Uterus (tissue), 2 donors: Measurements from ENCODE around the gene GALNT14.

ENCODE experiments used
- POLR2A ChIP-seq, 2 donors: fragments of 450-650 bp; IDR thresholded peaks; one replicate each; pipeline ENCODE4 v1.6.1; 2016; ENCODE audit warnings: antibody characterized with exemption in 2 of 2, mild to moderate bottlenecking in 1 of 2, moderate library complexity in 1 of 2
- TF ChIP-seq, protein P1 (sequence below), 4 experiments: fragments of 200-600 bp in 2 of 4; fragments of 450-650 bp in 2 of 4; sonication (generic) in 2 of 4; IDR thresholded peaks; one replicate each; pipeline ENCODE4 v1.5.1; 2016 to 2019; ENCODE audit warnings: antibody characterized with exemption in 4 of 4, mild to moderate bottlenecking in 2 of 4, moderate library complexity in 1 of 4

DNA sequence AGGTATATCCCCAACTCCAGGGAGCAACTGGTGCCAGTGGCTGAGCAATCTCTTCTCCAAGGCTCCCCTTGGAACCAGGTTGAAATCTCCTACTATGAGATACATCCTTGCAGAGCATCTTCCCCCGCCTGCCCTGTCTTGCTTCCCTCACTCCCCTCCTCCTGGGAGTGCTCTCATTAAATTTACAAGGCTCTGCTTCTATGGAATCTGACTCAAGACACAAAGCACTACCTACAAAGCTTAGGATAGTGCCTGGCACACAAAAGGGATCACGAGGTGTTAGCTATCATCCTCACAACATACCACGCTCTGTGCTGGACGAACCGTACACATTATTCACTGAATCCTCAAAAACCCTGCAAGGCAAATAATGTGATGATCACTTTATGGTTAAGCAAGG lies 121.6 kb downstream of the GALNT14 start:
- TF ChIP-seq, protein P1, sequence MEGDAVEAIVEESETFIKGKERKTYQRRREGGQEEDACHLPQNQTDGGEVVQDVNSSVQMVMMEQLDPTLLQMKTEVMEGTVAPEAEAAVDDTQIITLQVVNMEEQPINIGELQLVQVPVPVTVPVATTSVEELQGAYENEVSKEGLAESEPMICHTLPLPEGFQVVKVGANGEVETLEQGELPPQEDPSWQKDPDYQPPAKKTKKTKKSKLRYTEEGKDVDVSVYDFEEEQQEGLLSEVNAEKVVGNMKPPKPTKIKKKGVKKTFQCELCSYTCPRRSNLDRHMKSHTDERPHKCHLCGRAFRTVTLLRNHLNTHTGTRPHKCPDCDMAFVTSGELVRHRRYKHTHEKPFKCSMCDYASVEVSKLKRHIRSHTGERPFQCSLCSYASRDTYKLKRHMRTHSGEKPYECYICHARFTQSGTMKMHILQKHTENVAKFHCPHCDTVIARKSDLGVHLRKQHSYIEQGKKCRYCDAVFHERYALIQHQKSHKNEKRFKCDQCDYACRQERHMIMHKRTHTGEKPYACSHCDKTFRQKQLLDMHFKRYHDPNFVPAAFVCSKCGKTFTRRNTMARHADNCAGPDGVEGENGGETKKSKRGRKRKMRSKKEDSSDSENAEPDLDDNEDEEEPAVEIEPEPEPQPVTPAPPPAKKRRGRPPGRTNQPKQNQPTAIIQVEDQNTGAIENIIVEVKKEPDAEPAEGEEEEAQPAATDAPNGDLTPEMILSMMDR (IDR thresholded peaks at IDR 0.05): no peak
- no peak for TF ChIP-seq POLR2A (IDR thresholded peaks at IDR 0.05)
